Lower leg skin (tissue), 3 donors: ENCODE results near the gene SYNPO2.

Experiments
- CTCF ChIP-seq, 3 donors: fragments of 450-650 bp; IDR thresholded peaks; one replicate each; pipeline ENCODE4 v1.5.1; 2016; ENCODE audit warnings: antibody characterized with exemption in 3 of 3, mild to moderate bottlenecking in 3 of 3, moderate library complexity in 2 of 3
- POLR2A ChIP-seq, 2 donors: fragments of 450-650 bp; IDR thresholded peaks; one replicate each; pipeline ENCODE4 v1.6.1; 2016 to 2017; ENCODE audit warnings: antibody characterized with exemption in 2 of 2, mild to moderate bottlenecking in 1 of 2, moderate library complexity in 1 of 2

- TF ChIP-seq CTCF (IDR thresholded peaks at IDR 0.05) (no peak), POLR2A (IDR thresholded peaks at IDR 0.05) (no peak)
Observed at GRCh38 chr4:119059221-119059620, 170.6 kb downstream of the SYNPO2 start.
